Fibroblast of lung (primary cell): ENCODE results near the gene SCAF4. TPM values are rescaled to one million over a fixed set of nuclear protein-coding genes. Genes with fewer than 3 reads are reported as not detected.

Experiments used
- DNase-seq, 2 donors: peaks; one replicate each; pipeline versions ENCODE4 v3.0.0 to v3.0.0-alpha.2; 2010; ENCODE audit warnings: low read depth in 2 of 2
- H2AFZ ChIP-seq: 2 replicates; pipeline ENCODE4 v1.5.1; 2012; ENCODE audit warnings: low read length, control low read depth, inconsistent platforms
- H3K27ac ChIP-seq: 2 replicates; pipeline ENCODE4 v1.5.1; 2011; ENCODE audit warnings: low read length, control low read depth; ENCODE audit not compliant: insufficient read depth
- H3K27me3 ChIP-seq: 2 replicates; pipeline ENCODE4 v1.5.1; 2011; ENCODE audit warnings: mild to moderate bottlenecking, low read length; ENCODE audit not compliant: control insufficient read depth, insufficient read depth
- H3K36me3 ChIP-seq: 2 replicates; pipeline ENCODE4 v1.5.1; 2011; ENCODE audit warnings: low read length; ENCODE audit not compliant: control insufficient read depth, insufficient read depth
- H3K4me1 ChIP-seq: 2 replicates; pipeline ENCODE4 v1.5.1; 2011; ENCODE audit warnings: low read length; ENCODE audit not compliant: control insufficient read depth, insufficient read depth; ENCODE audit errors: extremely low read depth
- H3K4me2 ChIP-seq: 2 replicates; pipeline ENCODE4 v1.5.1; 2011; ENCODE audit warnings: low read length, control low read depth; ENCODE audit not compliant: insufficient read depth; ENCODE audit errors: extremely low read depth
- H3K4me3 ChIP-seq, 4 experiments: fragments of 200-600 bp in 1 of 4; sonication (generic) in 1 of 4; replicated peaks in 1 of 4; 2 replicates each; pipeline ENCODE4 v1.5.1; 2011 to 2016; ENCODE audit warnings: low read length in 4 of 4, low read depth in 3 of 4, mild to moderate bottlenecking in 3 of 4, control low read depth in 2 of 4, inconsistent platforms in 1 of 4, mixed read lengths in 1 of 4; ENCODE audit not compliant: insufficient read depth in 1 of 4; ENCODE audit errors: control extremely low read depth in 1 of 4
- H3K79me2 ChIP-seq: 2 replicates; pipeline ENCODE4 v1.5.1; 2012; ENCODE audit warnings: mild to moderate bottlenecking, low read length, inconsistent platforms; ENCODE audit not compliant: control insufficient read depth, insufficient read depth
- H3K9ac ChIP-seq: 2 replicates; pipeline ENCODE4 v1.5.1; 2011; ENCODE audit warnings: mild to moderate bottlenecking, low read length, control low read depth; ENCODE audit not compliant: insufficient read depth
- H3K9me3 ChIP-seq: 2 replicates; pipeline ENCODE4 v1.5.1; 2012; ENCODE audit warnings: low read depth, low read length; ENCODE audit not compliant: control insufficient read depth, insufficient read depth
- H4K20me1 ChIP-seq: 2 replicates; pipeline ENCODE4 v1.5.1; 2011; ENCODE audit warnings: low read length; ENCODE audit not compliant: control insufficient read depth, insufficient read depth; ENCODE audit errors: extremely low read depth
- CTCF ChIP-seq, 2 donors: IDR thresholded peaks in 1 of 2; conservative IDR thresholded peaks in 1 of 2; 1 replicate in 1 of 2; 2 replicates in 1 of 2; pipeline ENCODE4 v1.5.1; 2011 to 2012; ENCODE audit warnings: low read length in 2 of 2, control low read depth in 1 of 2, inconsistent platforms in 1 of 2, low read depth in 1 of 2, mild to moderate bottlenecking in 1 of 2
- EZH2 ChIP-seq: IDR thresholded peaks from 2 replicates; pipeline ENCODE4 v1.5.1; 2012; ENCODE audit warnings: low read length, control low read depth, mild to moderate bottlenecking; ENCODE audit errors: missing control alignments
- polyA plus RNA-seq, 2 donors: library from polyadenylated mRNA; depleted of rRNA in 1 of 2; stranded (reverse) in 1 of 2; unstranded in 1 of 2; fragments of >200 nt; gene quantifications; 2 replicates each; pipeline ENCODE4 v1.2.1, GENCODE V29; 2011 to 2012; ENCODE audit warnings: missing spikeins in 1 of 2
- total RNA-seq: library from RNA; depleted of rRNA; stranded (reverse); fragments of >200 nt; gene quantifications from 2 replicates; pipeline ENCODE4 v1.2.1, GENCODE V29; 2014

Gene SCAF4
- total and polyA plus RNA-seq, 2 donors (not counting 1 experiment from before 2014, with no cell fraction given): 5.6 to 7.5 TPM

GRCh38 chr21:31677047-31677446, 54.9 kb downstream of the SCAF4 start:
- no peaks in the 10 kb centered on the region for H3K79me2 ChIP-seq
- no peaks in the 10 kb centered on the region for H3K4me1 ChIP-seq
- no peak overlapping the region for H3K4me2 ChIP-seq
- no peak overlapping the region for H2AFZ ChIP-seq
- no peak overlapping the region for H3K27ac ChIP-seq
- no peaks in the 10 kb centered on the region for H3K27me3 ChIP-seq
- peaks cover under 1% of the 10 kb centered on the region for H3K36me3 ChIP-seq
- no peak overlapping the region for H3K4me3 ChIP-seq
- no peak for DNase-seq
- TF ChIP-seq EZH2 (no peak), CTCF (conservative IDR thresholded peaks at IDR 0.05 in 1 of 2, IDR thresholded peaks at IDR 0.05 in 1 of 2; ENCODE audit: low read depth in 1 of 2, low read length in 2 of 2) (no peak)
- H3K9ac ChIP-seq: no peak overlapping the region
- H4K20me1 ChIP-seq: no peaks in the 10 kb centered on the region
- H3K9me3 ChIP-seq: no peaks in the 10 kb centered on the region

- Histone ChIP-seq H3K79me2 (no peaks in the 10 kb centered on the region), H4K20me1 (no peaks in the 10 kb centered on the region), H3K9ac (no peak overlapping the region), H3K4me1 (no peaks in the 10 kb centered on the region), H3K36me3 (peaks cover 2% of the 10 kb centered on the region), H3K4me3 (no peak overlapping the region), H2AFZ (no peak overlapping the region), H3K4me2 (no peak overlapping the region), H3K27me3 (no peaks in the 10 kb centered on the region), H3K27ac (no peak overlapping the region), H3K9me3 (no peaks in the 10 kb centered on the region)
- TF ChIP-seq CTCF (conservative IDR thresholded peaks at IDR 0.05 in 1 of 2, IDR thresholded peaks at IDR 0.05 in 1 of 2; ENCODE audit: low read depth in 1 of 2, low read length in 2 of 2): no peak
- TF ChIP-seq EZH2: no peak
- DNase-seq: no peak
These were observed 56.0 kb downstream of the SCAF4 start for GRCh38 chr21:31675960-31676359.

- no peak for DNase-seq
- peaks cover 2% of the 10 kb centered on the region for H3K36me3 ChIP-seq
- no peak overlapping the region for H3K9ac ChIP-seq
- no peak overlapping the region for H3K4me3 ChIP-seq
- H4K20me1 ChIP-seq: no peaks in the 10 kb centered on the region
- no peak for TF ChIP-seq EZH2
- TF ChIP-seq CTCF (conservative IDR thresholded peaks at IDR 0.05 in 1 of 2, IDR thresholded peaks at IDR 0.05 in 1 of 2; ENCODE audit: low read depth in 1 of 2, low read length in 2 of 2): no peak
- H2AFZ ChIP-seq: no peak overlapping the region
- no peaks in the 10 kb centered on the region for H3K27me3 ChIP-seq
- no peaks in the 10 kb centered on the region for H3K79me2 ChIP-seq
- H3K4me1 ChIP-seq: no peaks in the 10 kb centered on the region
- H3K9me3 ChIP-seq: no peaks in the 10 kb centered on the region
- no peak overlapping the region for H3K27ac ChIP-seq
- no peak overlapping the region for H3K4me2 ChIP-seq
These were observed 56.6 kb downstream of the SCAF4 start for GRCh38 chr21:31675318-31675717.
